H4 (cell line): ENCODE data around the gene ZNF497. TPM values are rescaled to one million over a fixed set of nuclear protein-coding genes. Genes with fewer than 3 reads are reported as not detected.
"Not testable (repeated sequence)": the region's sequence is repeated elsewhere in the genome, so short reads cannot be mapped to it uniquely, and the experiment has no call there.

Source experiments
- DNase-seq: peaks from one replicate; pipeline ENCODE4 v3.0.0-alpha.2; 2015; ENCODE audit warnings: low spot score
- total RNA-seq: library from RNA; depleted of rRNA; stranded (reverse); fragments of >200 nt; shearing (Covaris generic); gene quantifications from 2 replicates; pipeline ENCODE4 v1.2.3, GENCODE V29; 2014

Gene ZNF497
- total RNA-seq, 1 experiment from 2014 or later = 1.6 TPM

GRCh38 chr19:58394821-58395219 is 32.3 kb upstream of the ZNF497 start:
- DNase-seq = no peak

- no peak for DNase-seq
Measured at GRCh38 chr19:58393725-58394033, 31.1 kb upstream of the ZNF497 start.

- DNase-seq = no peak
Measured at GRCh38 chr19:58392945-58393724, 30.6 kb upstream of the ZNF497 start.

- no peak for DNase-seq
Measured at GRCh38 chr19:58388175-58388526, 25.6 kb upstream of the ZNF497 start.

GRCh38 chr19:58387338-58388174 is 25.0 kb upstream of the ZNF497 start:
- DNase-seq = no peak

- peak; percentile 100 for DNase-seq
Measured at GRCh38 chr19:58386576-58387337, 24.2 kb upstream of the ZNF497 start, which contains the start of gene RPS5. Gene RPS5 (plus strand): TSS chr19:58387269. CDS start chr19:58388138, 869 bp downstream.

- DNase-seq = no peak
Measured at GRCh38 chr19:58385891-58386575, 23.5 kb upstream of the ZNF497 start.

GRCh38 chr19:58385313-58385890 is 22.9 kb upstream of the ZNF497 start:
- no peak for DNase-seq

- DNase-seq = no peak
Measured at GRCh38 chr19:58382997-58383603, 20.5 kb upstream of the ZNF497 start.

- no peak for DNase-seq
Measured at GRCh38 chr19:58381460-58382212, 19.1 kb upstream of the ZNF497 start.

- DNase-seq = peak; percentile 100
Measured at GRCh38 chr19:58380662-58381459, 18.3 kb upstream of the ZNF497 start, which contains the start of gene ZNF837. Gene ZNF837 (minus strand): TSS chr19:58381030. CDS start chr19:58369332, 11,698 bp downstream.

- no peak for DNase-seq
Measured at GRCh38 chr19:58380037-58380661, 17.6 kb upstream of the ZNF497 start.

GRCh38 chr19:58379246-58379645 is 16.7 kb upstream of the ZNF497 start:
- DNase-seq = no peak

GRCh38 chr19:58376724-58377123 is 14.2 kb upstream of the ZNF497 start:
- not testable (repeated sequence) for DNase-seq

GRCh38 chr19:58374200-58374599 is 11.6 kb upstream of the ZNF497 start:
- no peak for DNase-seq

GRCh38 chr19:58372311-58373133 is 10.0 kb upstream of the ZNF497 start:
- DNase-seq = no peak

GRCh38 chr19:58368561-58369360 is 6.2 kb upstream of the ZNF497 start:
- no peak for DNase-seq
